A673 (cell line): Measurements from ENCODE around the gene GLCCI1. TPM values are rescaled to one million over a fixed set of nuclear protein-coding genes. Genes with fewer than 3 reads are reported as not detected.

ENCODE experiments used
- BruUV-seq: library from RNA; stranded (reverse); fragments of 400-500 nt; replicated peaks from 2 replicates; lab custom pipeline; 2021; lab: Mats Ljungman, UMichigan
- CTCF ChIA-PET: fragments of 300-600 bp; sonication (Branson Sonifier 250); formaldehyde crosslinking; loops from one replicate; lab custom pipeline; 2022; ENCODE audit warnings: antibody characterized with exemption; lab: Charles Lee
- POLR2A ChIA-PET: fragments of 300-600 bp; sonication (Branson Sonifier 250); formaldehyde crosslinking; loops from one replicate; lab custom pipeline; 2022; ENCODE audit warnings: antibody characterized with exemption; ENCODE audit not compliant: low non-redundant PET; lab: Charles Lee
- DNase-seq: peaks from one replicate; pipeline ENCODE4 v3.0.0-alpha.2; 2015; ENCODE audit warnings: low spot score
- H3K27ac ChIP-seq: fragments of 200-600 bp; sonication (generic); 2 replicates; pipeline ENCODE4 v1.5.1; 2016; ENCODE audit warnings: mixed run types, low read depth, mild to moderate bottlenecking, mixed read lengths, antibody characterized with exemption, low read length; ENCODE audit not compliant: poor library complexity, severe bottlenecking
- H3K27me3 ChIP-seq: fragments of 200-600 bp; sonication (generic); replicated peaks from 2 replicates; pipeline ENCODE4 v1.6.1; 2017; ENCODE audit warnings: mixed run types, low read depth, mild to moderate bottlenecking, mixed read lengths, antibody characterized with exemption, low read length; ENCODE audit not compliant: insufficient read depth, poor library complexity
- H3K36me3 ChIP-seq: fragments of 200-600 bp; sonication (generic); 2 replicates; pipeline ENCODE4 v1.6.1; 2016; ENCODE audit warnings: mixed run types, mild to moderate bottlenecking, mixed read lengths, antibody characterized with exemption, low read length; ENCODE audit not compliant: insufficient read depth, poor library complexity, severe bottlenecking
- H3K4me1 ChIP-seq: fragments of 200-600 bp; sonication (generic); 2 replicates; pipeline ENCODE4 v1.6.1; 2017; ENCODE audit warnings: mixed run types, mild to moderate bottlenecking, mixed read lengths, antibody characterized with exemption, low read length; ENCODE audit not compliant: insufficient read depth, poor library complexity, severe bottlenecking
- H3K4me3 ChIP-seq: fragments of 200-600 bp; sonication (generic); 2 replicates; pipeline ENCODE4 v1.5.1; 2016; ENCODE audit warnings: low read depth, mixed run types, mild to moderate bottlenecking, mixed read lengths, low read length; ENCODE audit not compliant: poor library complexity, severe bottlenecking
- H3K9me3 ChIP-seq: fragments of 200-600 bp; sonication (generic); 2 replicates; pipeline ENCODE4 v1.6.1; 2016; ENCODE audit warnings: mixed run types, low read depth, mild to moderate bottlenecking, mixed read lengths, antibody characterized with exemption, low read length; ENCODE audit not compliant: poor library complexity, severe bottlenecking
- CTCF ChIP-seq: fragments of 300-800, 200-600 bp; sonication (generic); conservative IDR thresholded peaks from 2 replicates; pipeline ENCODE4 v1.5.1; 2017; ENCODE audit warnings: low read depth, mild to moderate bottlenecking, antibody characterized with exemption, low read length, moderate library complexity, mixed read lengths
- EZH2 ChIP-seq: fragments of 200-600 bp; sonication (generic); IDR thresholded peaks from 2 replicates; pipeline ENCODE4 v1.6.1; 2017; ENCODE audit warnings: borderline replicate concordance, low read depth, mild to moderate bottlenecking, mixed read lengths, antibody characterized with exemption, low read length; ENCODE audit not compliant: poor library complexity, severe bottlenecking
- intact Hi-C: fragments of 100-400 bp; cut with micrococcal nuclease; formaldehyde crosslinking; loops from one replicate; pipeline ENCODE4 v1.10.0; 2022; ENCODE audit not compliant: unreplicated experiment
- total RNA-seq: library from RNA; stranded (reverse); gene quantifications from 2 replicates; pipeline ENCODE4 v1.2.3, GENCODE V29; 2021

GLCCI1 gene
- total RNA-seq, 1 experiment from 2014 or later: 6.9 TPM

GRCh38 chr7:8056439-8056838, 87.8 kb downstream of the GLCCI1 start:
- no peaks in the 10 kb centered on the region for H3K9me3 ChIP-seq
- no peak overlapping the region for H3K4me3 ChIP-seq
- intact Hi-C loops: no loop called here
- H3K27ac ChIP-seq: no peak overlapping the region
- peaks cover under 1% of the 10 kb centered on the region for H3K4me1 ChIP-seq
- BruUV-seq: no TSS peak
- DNase-seq: no peak
- CTCF ChIA-PET: no interaction called here
- H3K36me3 ChIP-seq: no peaks in the 10 kb centered on the region
- TF ChIP-seq EZH2 (no peak), CTCF (no peak)
- H3K27me3 ChIP-seq: no peaks in the 10 kb centered on the region
- POLR2A ChIA-PET: no interaction called here

GRCh38 chr7:8057566-8057965, 89.0 kb downstream of the GLCCI1 start:
- intact Hi-C loops: no loop called here
- Histone ChIP-seq H3K27ac (no peak overlapping the region), H3K4me3 (no peak overlapping the region), H3K27me3 (no peaks in the 10 kb centered on the region), H3K9me3 (no peaks in the 10 kb centered on the region), H3K36me3 (no peaks in the 10 kb centered on the region), H3K4me1 (no peaks in the 10 kb centered on the region)
- ChIA-PET CTCF (no interaction called here), POLR2A (no interaction called here)
- DNase-seq: no peak
- no peak for TF ChIP-seq EZH2
- no TSS peak for BruUV-seq

GRCh38 chr7:8058322-8058721, 89.7 kb downstream of the GLCCI1 start:
- H3K4me3 ChIP-seq: no peak overlapping the region
- H3K27ac ChIP-seq: no peak overlapping the region
- no peaks in the 10 kb centered on the region for H3K27me3 ChIP-seq
- TF ChIP-seq EZH2 (no peak), CTCF (no peak)
- no peaks in the 10 kb centered on the region for H3K4me1 ChIP-seq
- CTCF ChIA-PET: no interaction called here
- no TSS peak for BruUV-seq
- H3K36me3 ChIP-seq: no peaks in the 10 kb centered on the region
- no peak for DNase-seq
- POLR2A ChIA-PET: no interaction called here
- intact Hi-C loops: no loop called here
- H3K9me3 ChIP-seq: no peaks in the 10 kb centered on the region

GRCh38 chr7:8058852-8059251, 90.3 kb downstream of the GLCCI1 start:
- BruUV-seq: no TSS peak
- H3K4me1 ChIP-seq: no peaks in the 10 kb centered on the region
- H3K4me3 ChIP-seq: no peak overlapping the region
- H3K27ac ChIP-seq: no peak overlapping the region
- CTCF ChIA-PET: no interaction called here
- intact Hi-C loops: no loop called here
- H3K36me3 ChIP-seq: no peaks in the 10 kb centered on the region
- TF ChIP-seq CTCF: no peak
- TF ChIP-seq EZH2: no peak
- DNase-seq: no peak
- H3K27me3 ChIP-seq: no peaks in the 10 kb centered on the region
- no peaks in the 10 kb centered on the region for H3K9me3 ChIP-seq
- POLR2A ChIA-PET: no interaction called here
